GM19467 (cell line): ENCODE measurements around the gene BAG5.

Experiments used
- ATAC-seq: cut with Tn5 transposase; IDR thresholded peaks from one replicate; pipeline ENCODE4 v1.9.1; 2021; ENCODE audit warnings: mild to moderate bottlenecking, moderate library complexity; ENCODE audit not compliant: unreplicated experiment

The BAG5 gene

GRCh38 chr14:103547455-103547940, 15.0 kb downstream of the BAG5 start:
- ATAC-seq, result no peak

DNA sequence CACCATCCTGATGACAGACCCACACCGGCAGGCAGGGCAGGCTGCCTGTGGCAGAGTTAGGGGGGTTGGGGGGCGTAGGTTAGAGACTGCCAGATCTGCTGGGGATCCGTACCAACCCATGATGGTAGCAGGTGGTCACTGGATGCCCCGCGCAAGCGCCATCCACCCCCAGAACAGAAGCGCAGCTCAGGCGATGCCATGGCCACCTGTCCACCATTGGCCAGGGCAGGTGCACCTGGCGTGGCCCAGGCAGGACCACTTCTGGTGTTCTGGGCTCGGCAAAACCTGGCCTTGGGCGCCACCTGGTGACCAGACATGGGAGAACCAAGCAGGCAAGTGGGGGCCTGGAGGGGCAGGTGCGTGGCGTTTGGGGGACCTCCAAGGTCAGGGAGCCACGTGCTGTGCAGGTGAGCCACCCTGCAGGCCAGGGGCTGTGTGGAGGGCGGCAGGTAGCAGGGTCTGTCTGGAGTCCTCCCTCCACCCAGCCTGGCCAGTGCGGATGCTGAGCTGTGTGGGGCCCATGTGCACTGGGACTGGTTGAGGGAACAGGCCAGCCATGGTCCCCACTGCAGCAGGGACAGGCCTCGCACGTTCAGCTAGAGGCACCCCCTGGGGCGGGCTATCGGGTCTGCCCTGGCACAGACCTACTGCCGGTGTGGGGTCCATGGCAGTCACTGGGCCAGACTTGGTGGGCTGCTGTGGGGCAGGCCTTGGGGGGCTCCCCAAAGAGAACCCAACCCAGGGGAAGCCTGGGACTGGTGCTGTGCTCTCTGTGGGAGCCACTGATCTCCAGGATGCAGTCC, 15.6 kb downstream of the BAG5 start:
- no peak for ATAC-seq

DNA sequence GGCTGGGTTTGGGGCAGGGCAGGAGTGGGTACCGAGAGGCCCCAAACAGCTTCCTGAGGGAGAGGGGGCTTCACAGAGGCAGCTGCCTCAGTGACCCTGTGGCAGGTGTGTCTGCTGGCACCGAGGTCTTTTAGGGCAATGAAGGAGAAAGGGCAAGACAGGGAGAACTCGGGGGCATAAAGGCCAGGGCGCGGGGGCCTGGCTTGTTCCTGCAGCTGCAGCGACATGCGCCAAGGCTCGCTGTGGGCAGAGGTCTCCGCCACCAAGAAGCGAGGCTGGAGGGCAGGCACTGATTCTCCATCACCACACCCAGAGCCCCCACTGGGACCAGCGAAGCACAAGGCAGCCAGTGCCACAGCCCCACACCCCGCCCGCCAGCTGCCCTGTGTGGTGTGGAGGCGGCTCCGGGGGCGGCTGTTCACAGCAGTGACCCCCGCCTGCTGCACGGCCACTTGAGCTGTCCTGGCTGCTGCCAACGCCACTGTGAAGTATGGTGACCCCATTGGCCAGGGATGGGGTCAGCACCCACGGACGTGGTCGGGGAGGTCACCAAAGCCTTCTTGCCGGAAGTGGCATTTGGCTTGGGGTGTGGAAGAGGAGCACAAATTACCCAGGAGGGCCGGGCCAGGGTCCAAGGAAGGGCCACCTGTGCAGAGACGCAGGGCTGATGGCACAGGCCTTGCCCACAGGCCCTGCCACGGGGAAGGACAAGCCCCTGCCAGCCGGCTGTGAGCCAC, 16.4 kb downstream of the BAG5 start:
- no peak for ATAC-seq

GRCh38 chr14:103545219-103545914, 17.1 kb downstream of the BAG5 start:
- ATAC-seq, result no peak

DNA sequence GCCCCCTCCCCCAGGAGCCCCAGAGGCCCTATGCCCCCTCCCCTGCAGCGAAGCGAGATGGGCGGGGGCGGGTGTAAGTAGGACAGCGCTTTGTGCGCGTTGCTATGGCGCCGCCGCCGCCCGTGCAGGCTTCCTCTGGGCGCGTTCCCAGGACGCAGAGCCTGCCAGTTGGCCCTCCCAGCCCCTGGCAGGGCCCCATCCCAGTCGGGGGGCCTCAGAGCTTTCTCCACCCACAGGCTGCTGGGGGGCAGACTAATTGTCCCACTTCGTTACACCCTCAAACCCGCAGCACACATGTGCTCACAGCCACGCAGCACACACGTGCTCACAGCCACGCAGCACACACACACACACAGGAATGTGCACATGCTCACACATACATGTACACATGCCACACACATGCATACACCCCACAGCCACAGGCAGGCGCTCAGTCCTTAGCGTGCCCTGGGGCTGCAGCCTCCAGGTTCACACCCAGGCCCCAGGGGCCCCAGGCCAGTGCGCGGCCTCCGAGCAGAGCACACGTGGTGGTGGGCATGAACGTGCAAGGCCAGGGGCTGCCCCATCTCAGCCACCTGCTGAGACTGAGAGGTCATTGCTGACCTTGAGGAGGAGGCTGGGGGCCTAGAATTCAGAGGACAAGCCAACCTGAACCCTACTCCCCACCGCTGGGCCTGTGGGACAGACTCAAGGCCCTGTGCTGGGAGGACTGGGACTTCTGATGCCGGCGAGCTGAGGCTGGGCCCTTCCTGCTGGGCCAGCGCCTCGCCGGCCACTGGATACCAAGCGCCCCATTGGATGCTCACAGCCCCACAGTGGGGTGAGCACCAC, 17.9 kb downstream of the BAG5 start:
- ATAC-seq, result no peak

- no peak for ATAC-seq
Measured at GRCh38 chr14:103543721-103544387, 18.6 kb downstream of the BAG5 start.

GRCh38 chr14:103543140-103543539, 19.3 kb downstream of the BAG5 start:
- no peak for ATAC-seq

DNA sequence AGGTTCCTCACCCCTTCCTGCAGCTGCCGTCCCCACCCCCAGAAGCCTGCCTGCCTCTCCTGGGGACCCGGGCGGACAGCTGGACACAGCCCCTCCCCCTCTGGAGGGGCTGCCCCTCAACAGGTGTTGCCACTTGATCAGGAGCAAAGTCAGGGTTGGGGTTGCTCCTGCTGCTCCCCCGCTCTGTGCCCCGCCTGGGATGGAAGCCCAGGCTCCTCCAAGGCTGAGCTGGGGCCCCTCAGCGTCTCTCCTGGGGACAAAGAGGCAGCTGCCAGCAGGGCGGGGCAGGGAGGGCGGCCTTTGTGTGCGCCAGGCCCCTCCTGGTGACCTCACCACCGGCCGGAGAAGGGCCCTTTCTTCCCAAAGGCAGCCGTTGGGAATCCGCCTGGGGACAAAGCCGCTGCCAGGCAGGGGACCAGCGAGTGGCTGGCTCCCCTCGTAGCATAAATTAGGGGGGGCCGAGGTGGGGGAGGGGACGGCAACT, 19.8 kb downstream of the BAG5 start:
- ATAC-seq, result no peak

DNA sequence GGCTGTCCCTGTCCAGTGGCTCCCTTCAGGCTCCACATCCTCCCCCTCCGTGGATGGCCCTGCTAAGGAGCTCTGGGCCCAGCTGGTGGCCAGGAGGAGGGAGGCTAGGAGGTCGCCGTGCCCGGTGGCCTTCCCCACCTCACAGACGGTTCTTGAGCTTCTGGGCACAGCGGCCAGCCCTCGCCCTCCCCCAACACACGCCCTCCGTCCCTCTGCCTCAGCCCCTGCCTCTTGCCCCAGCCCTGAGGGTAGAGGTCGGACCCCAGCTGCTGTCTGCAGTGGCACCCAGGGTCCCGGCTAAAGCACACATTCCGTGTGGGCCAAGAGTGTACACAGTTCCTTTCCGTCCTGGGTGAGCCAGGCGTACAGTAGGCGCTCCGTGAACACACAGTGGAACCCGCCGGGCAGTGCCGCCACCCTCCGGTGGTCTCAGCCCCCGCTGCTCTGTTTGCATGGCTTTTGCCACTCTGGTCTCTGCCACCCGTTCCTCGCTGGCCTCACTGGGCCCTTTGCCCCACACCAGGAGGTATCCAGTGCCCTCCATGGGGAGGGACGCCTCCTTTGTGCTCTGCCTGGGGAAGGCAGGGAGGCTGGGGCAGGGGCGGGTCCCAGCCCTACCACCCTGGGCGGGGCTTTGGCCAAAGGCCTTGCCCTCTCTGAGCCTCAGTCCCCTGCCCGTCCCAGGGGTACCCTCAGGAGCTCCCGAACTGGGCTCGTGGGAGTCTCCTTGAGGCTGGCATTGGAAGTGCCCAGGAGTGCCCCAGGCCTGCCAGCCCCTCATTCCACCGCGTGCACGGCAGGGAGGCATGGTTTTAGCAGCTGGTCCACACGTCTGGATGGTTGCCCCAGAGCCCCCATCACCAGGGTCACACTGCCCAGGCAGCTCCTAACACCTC, 20.5 kb downstream of the BAG5 start:
- ATAC-seq, result no peak

GRCh38 chr14:103540821-103541708, 21.4 kb downstream of the BAG5 start:
- ATAC-seq, result no peak

DNA sequence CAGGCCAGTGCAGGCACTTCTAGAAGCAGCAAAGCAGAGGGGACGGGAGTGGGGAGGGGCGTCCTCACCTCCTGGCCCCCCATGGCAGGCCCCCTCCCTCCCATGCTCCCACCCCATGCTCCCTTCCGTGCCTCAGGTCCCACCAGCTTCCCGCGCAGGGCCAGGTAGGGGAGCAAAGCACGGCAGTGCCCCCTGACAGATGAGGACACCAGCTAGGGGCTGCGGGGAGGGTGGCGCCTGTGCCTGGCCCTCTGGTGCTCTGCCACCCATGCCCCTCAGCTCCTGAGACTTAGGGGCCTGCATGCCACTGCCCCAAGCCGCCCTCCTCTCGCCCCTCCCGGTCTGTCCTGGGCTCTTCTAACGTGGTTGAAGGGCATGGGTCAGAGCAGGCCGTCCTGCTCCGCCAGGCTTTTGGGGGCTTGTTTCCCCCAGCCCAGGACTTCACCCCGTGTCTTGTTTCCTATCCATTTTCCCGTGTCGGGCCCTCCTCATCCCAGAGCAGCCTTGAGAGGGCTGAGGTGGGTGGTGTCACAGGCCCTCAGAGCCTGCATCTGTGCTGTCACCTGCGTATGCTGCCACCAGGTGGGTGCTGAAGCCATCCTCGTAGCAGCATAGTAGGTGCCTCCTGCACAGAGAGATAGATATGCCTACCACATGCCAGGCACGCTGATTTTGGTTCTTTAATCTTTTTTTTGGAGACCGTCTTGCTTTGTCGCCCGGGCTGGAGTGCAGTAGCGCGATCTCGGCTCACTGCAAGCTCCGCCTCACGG, 23.2 kb downstream of the BAG5 start:
- ATAC-seq, result no peak

GRCh38 chr14:103538291-103539055, 24.0 kb downstream of the BAG5 start:
- no peak for ATAC-seq

DNA sequence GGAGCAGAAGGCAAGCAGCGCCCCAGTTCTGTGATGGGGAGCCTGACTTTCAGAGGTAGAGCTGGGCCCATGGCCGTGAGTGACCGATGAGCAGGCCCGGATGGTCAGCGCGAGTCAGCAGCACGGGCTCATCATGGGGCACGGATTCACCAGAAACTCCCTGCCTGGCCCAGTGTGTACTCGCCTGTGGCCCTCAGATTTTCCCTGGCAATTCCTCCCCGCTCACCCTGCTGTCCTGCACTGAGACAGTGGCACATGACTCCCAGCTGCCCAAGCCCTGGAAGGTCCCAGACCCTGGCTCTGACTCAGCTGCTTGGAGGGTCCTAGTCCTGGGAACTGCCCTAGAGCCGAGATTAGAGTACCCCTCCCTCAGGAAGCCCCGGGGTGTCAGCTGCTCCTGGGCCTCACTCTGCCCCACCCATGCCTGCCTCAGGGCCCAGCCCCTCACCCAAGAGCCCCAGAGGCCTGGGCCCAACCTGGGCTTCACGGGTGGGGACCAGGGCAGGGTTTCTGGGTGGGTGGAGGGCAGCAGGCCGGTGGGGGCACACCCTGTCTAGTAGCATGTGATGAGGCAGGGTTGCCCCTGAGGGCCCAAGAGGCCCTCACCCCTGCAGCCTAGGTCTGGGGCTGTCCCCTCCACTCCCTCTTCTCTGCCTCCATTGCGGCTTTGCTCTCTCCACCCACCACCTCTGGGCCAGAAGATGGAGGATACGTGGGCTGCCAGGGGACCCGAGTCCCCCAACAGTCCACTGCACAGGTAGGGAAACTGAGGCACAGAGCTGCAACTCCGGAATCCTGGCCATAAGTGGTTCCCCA, 25.1 kb downstream of the BAG5 start:
- ATAC-seq, result no peak

- ATAC-seq, result no peak
Measured at GRCh38 chr14:103536693-103537092, 25.8 kb downstream of the BAG5 start.

- ATAC-seq, result no peak
Measured at GRCh38 chr14:103535891-103536565, 26.4 kb downstream of the BAG5 start.
